Panc1 (cell line): Measurements from ENCODE around the gene HSH2D.

Experiments
- CTCF ChIP-seq: fragments of 450-650 bp; IDR thresholded peaks from 2 replicates; pipeline ENCODE4 v1.5.1; 2017; ENCODE audit warnings: mild to moderate bottlenecking
- POLR2AphosphoS5 ChIP-seq: IDR thresholded peaks from 2 replicates; pipeline ENCODE4 v1.6.1; 2012; ENCODE audit warnings: mild to moderate bottlenecking, low read depth, low read length, moderate library complexity
- REST ChIP-seq, 2 experiments: IDR thresholded peaks; 2 replicates each; pipeline ENCODE4 v1.6.1; 2011 to 2012; ENCODE audit warnings: low read depth in 2 of 2, control low read depth in 1 of 2, low read length in 1 of 2, mild to moderate bottlenecking in 1 of 2, moderate library complexity in 1 of 2; ENCODE audit not compliant: insufficient read depth in 1 of 2

GRCh38 chr19:16135430-16136127 is 7.9 kb upstream of the HSH2D start:
- TF ChIP-seq CTCF (no peak), POLR2AphosphoS5 (no peak), REST (IDR thresholded peaks at IDR 0.05; ENCODE audit: insufficient read depth in 1 of 2, low read depth in 2 of 2, low read length in 1 of 2) (no peak)
